K562 (cell line): ENCODE results near the gene ZNF646. TPM values are rescaled to one million over a fixed set of nuclear protein-coding genes. Genes with fewer than 3 reads are reported as not detected.

Experiments
- ATF7 ChIP-seq: fragments of 450-650 bp; IDR thresholded peaks from 2 replicates; pipeline ENCODE4 v1.7.1; 2014; ENCODE audit warnings: mild to moderate bottlenecking, moderate library complexity
- BHLHE40 ChIP-seq: IDR thresholded peaks from 2 replicates; pipeline ENCODE4 v1.6.1; 2011; ENCODE audit warnings: low read length, improper control_type of control experiment
- BRD4 ChIP-seq: fragments of 200-600 bp; sonication (generic); IDR thresholded peaks from 2 replicates; pipeline ENCODE4 v1.6.1; 2017; ENCODE audit warnings: inconsistent platforms
- C11orf30 ChIP-seq: fragments of 450-650 bp; IDR thresholded peaks from 2 replicates; pipeline ENCODE4 v1.6.1; 2016; ENCODE audit warnings: low read depth, mild to moderate bottlenecking
- CBX1 ChIP-seq: sonication (generic); IDR thresholded peaks from 2 replicates; pipeline ENCODE4 v1.6.1; 2016; ENCODE audit warnings: antibody characterized with exemption, low read depth, mild to moderate bottlenecking
- FOSL1 ChIP-seq: fragments of 200-800 bp; sonication (Bioruptor generic); conservative IDR thresholded peaks from 2 replicates; pipeline ENCODE4 v1.6.1; 2016; ENCODE audit warnings: missing genetic modification characterization, missing compliant biosample characterization
- HCFC1 ChIP-seq: IDR thresholded peaks from 2 replicates; pipeline ENCODE4 v1.6.1; 2012; ENCODE audit warnings: low read depth, low read length, improper control_type of control experiment
- JUN ChIP-seq, 2 experiments: sonication (generic) in 1 of 2; formaldehyde crosslinking in 1 of 2; IDR thresholded peaks; 2 replicates each; pipeline versions ENCODE4 v1.6.1 to v1.8.0; 2012 to 2022; ENCODE audit warnings: borderline replicate concordance in 2 of 2, mild to moderate bottlenecking in 2 of 2, improper control_type of control experiment in 1 of 2, low read depth in 1 of 2, low read length in 1 of 2, missing genetic modification reagents in 1 of 2
- KAT8 ChIP-seq: fragments of 450-650 bp; IDR thresholded peaks from 2 replicates; pipeline ENCODE4 v1.6.1; 2016; ENCODE audit warnings: low read depth, mild to moderate bottlenecking
- KDM5B ChIP-seq: fragments of 200-600 bp; sonication (generic); IDR thresholded peaks from 2 replicates; pipeline ENCODE4 v1.6.1; 2012; ENCODE audit warnings: low read depth, mild to moderate bottlenecking, moderate library complexity, low read length, control low read depth, inconsistent platforms; ENCODE audit not compliant: insufficient replicate concordance
- MTA1 ChIP-seq: fragments of 450-650 bp; IDR thresholded peaks from 2 replicates; pipeline ENCODE4 v1.6.1; 2017; ENCODE audit warnings: borderline replicate concordance
- NCOA4 ChIP-seq: fragments of 450-650 bp; IDR thresholded peaks from 2 replicates; pipeline ENCODE4 v1.6.1; 2018; ENCODE audit warnings: mild to moderate bottlenecking; ENCODE audit not compliant: partially characterized antibody
- NR2C2 ChIP-seq, 2 experiments: fragments of 200-800 bp in 1 of 2; sonication (Bioruptor generic) in 1 of 2; sonication (generic) in 1 of 2; formaldehyde crosslinking in 1 of 2; IDR thresholded peaks; 2 replicates each; pipeline versions ENCODE4 v1.6.1 to v1.8.0; 2016 to 2022; ENCODE audit warnings: mild to moderate bottlenecking in 1 of 2, missing compliant biosample characterization in 1 of 2, missing genetic modification characterization in 1 of 2, missing genetic modification reagents in 1 of 2
- SIX5 ChIP-seq, 2 experiments: IDR thresholded peaks; 2 replicates each; pipeline ENCODE4 v1.6.1; 2011; ENCODE audit warnings: low read length in 2 of 2, borderline replicate concordance in 1 of 2, low read depth in 1 of 2, mild to moderate bottlenecking in 1 of 2, moderate library complexity in 1 of 2; ENCODE audit not compliant: insufficient read depth in 1 of 2
- SMAD4 ChIP-seq: fragments of 250-450 bp; sonication (Bioruptor Pico); conservative IDR thresholded peaks from 2 replicates; pipeline ENCODE4 v1.8.0; 2021; ENCODE audit warnings: inconsistent platforms, mild to moderate bottlenecking, moderate library complexity
- SMARCE1 ChIP-seq: fragments of 450-650 bp; IDR thresholded peaks from 2 replicates; pipeline ENCODE4 v1.7.1; 2016; ENCODE audit warnings: mild to moderate bottlenecking
- ZBTB1 ChIP-seq: sonication (generic); formaldehyde crosslinking; IDR thresholded peaks from 2 replicates; pipeline ENCODE4 v1.8.1; 2023; ENCODE audit warnings: missing genetic modification reagents, low read depth, mild to moderate bottlenecking, borderline replicate concordance
- ZBTB17 ChIP-seq: fragments of 450-650 bp; formaldehyde crosslinking; IDR thresholded peaks from 2 replicates; pipeline ENCODE4 v1.4.0; 2020; ENCODE audit warnings: mild to moderate bottlenecking
- ZC3H11A ChIP-seq: IDR thresholded peaks from 2 replicates; pipeline ENCODE4 v1.6.1; 2012; ENCODE audit warnings: low read depth, low read length, improper control_type of control experiment
- polyA plus RNA-seq, 8 experiments: library from polyadenylated mRNA; depleted of rRNA in 4 of 8; stranded (reverse) in 5 of 8; unstranded in 3 of 8; fragments of >200 nt; fragmentation: Nextera tagmentation in 2 of 8; fragmentation: Illumina TruSeq in 1 of 8; extraction: Ambion mirVana in 2 of 8; extraction: Trizol in 1 of 8; gene quantifications; 2 replicates each; pipeline versions ENCODE4 v1.2.1 to v1.2.3, GENCODE V29; 2011 to 2014; ENCODE audit warnings: inconsistent platforms in 1 of 8, missing spikeins in 1 of 8
- total RNA-seq, 7 experiments: library from RNA; depleted of rRNA in 6 of 7; stranded (reverse); fragments of >200 nt in 6 of 7; fragmentation: Illumina TruSeq in 2 of 7; extraction: Trizol in 2 of 7; gene quantifications; 2 replicates each; pipeline versions ENCODE4 v1.2.1 to v1.2.3, GENCODE V29; 2011 to 2021; ENCODE audit warnings: low replicate concordance in 1 of 7
- TF ChIP-seq, protein P1 (sequence below), 3 experiments: fragments of 200-800 bp in 1 of 3; fragments of 250-450 bp in 1 of 3; fragments of 450-650 bp in 1 of 3; sonication (Bioruptor Pico) in 1 of 3; sonication (Bioruptor generic) in 1 of 3; formaldehyde crosslinking in 1 of 3; IDR thresholded peaks; 2 replicates each; pipeline versions ENCODE4 v1.6.1 to v1.8.0; 2016 to 2022; ENCODE audit warnings: mild to moderate bottlenecking in 2 of 3, missing genetic modification characterization in 2 of 3, missing compliant biosample characterization in 1 of 3, moderate library complexity in 1 of 3
- TF ChIP-seq, protein P2 (sequence below): fragments of 250-450 bp; sonication (Bioruptor Pico); IDR thresholded peaks from 2 replicates; pipeline ENCODE4 v1.9.0; 2021; ENCODE audit warnings: mild to moderate bottlenecking, inconsistent platforms

ZNF646 gene
- total and polyA plus RNA-seq, 9 of the 15 experiments (the other 6 are each of a cell fraction or from before 2014, with no cell fraction given) = 0.08 to 20.6 (median 8.0) TPM

DNA sequence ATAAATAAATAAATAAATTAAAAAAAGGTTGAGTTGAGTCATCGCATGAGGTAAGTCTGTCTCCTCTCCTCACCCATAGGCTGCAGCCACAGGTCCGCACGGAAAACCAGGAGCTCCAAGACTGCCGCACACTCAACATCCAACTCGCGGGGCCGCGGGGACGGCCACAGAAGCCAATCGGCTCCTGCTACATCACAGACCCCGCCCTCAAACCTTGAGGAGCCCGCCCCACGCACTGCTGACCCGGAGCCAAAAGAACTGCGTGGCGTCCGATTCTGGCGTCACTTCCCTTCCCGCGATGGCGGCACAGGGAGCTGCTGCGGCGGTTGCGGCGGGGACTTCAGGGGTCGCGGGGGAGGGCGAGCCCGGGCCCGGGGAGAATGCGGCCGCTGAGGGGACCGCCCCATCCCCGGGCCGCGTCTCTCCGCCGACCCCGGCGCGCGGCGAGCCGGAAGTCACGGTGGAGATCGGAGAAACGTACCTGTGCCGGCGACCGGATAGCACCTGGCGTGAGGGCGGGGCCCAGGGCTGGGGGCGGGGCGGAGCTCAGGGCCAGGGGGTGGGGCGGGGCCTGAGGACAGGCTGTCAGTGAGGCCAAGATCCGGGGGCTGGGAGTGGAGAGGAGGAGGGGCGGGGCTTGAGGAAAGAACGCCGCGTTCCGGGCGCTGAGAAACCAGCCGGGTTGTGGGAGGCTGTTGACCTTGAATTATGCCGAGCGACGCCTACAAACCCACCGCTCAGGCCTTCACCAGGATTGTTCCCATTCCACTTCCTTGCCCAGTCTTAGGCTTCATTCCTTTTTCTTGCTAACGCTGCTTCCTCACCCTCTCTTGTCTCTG lies 43.4 kb downstream of the ZNF646 start, which contains the start of gene KAT8 (continued):
- TF ChIP-seq JUN (IDR thresholded peaks at IDR 0.05; ENCODE audit: borderline replicate concordance, low read depth, low read length) = peak; percentile 63; the same call in 1 of the 2 replicates
- no peak for TF ChIP-seq JUN (CRISPR knock-in tag; IDR thresholded peaks at IDR 0.05; ENCODE audit: borderline replicate concordance)
- no peak for TF ChIP-seq ZBTB17 (CRISPR knock-in tag)
- peak; percentile 99 for TF ChIP-seq NR2C2 (CRISPR knock-in tag; IDR thresholded peaks at IDR 0.05)
- TF ChIP-seq NR2C2 (tag; IDR thresholded peaks at IDR 0.05) = peak; percentile 99
- 0 out of 2 replicates have a peak, but pooled peaks have one; percentile 42 for TF ChIP-seq SMAD4
- peak; percentile 100 for TF ChIP-seq C11orf30
- TF ChIP-seq SMARCE1 = no peak
- no peak for TF ChIP-seq KAT8
- TF ChIP-seq, protein P1, sequence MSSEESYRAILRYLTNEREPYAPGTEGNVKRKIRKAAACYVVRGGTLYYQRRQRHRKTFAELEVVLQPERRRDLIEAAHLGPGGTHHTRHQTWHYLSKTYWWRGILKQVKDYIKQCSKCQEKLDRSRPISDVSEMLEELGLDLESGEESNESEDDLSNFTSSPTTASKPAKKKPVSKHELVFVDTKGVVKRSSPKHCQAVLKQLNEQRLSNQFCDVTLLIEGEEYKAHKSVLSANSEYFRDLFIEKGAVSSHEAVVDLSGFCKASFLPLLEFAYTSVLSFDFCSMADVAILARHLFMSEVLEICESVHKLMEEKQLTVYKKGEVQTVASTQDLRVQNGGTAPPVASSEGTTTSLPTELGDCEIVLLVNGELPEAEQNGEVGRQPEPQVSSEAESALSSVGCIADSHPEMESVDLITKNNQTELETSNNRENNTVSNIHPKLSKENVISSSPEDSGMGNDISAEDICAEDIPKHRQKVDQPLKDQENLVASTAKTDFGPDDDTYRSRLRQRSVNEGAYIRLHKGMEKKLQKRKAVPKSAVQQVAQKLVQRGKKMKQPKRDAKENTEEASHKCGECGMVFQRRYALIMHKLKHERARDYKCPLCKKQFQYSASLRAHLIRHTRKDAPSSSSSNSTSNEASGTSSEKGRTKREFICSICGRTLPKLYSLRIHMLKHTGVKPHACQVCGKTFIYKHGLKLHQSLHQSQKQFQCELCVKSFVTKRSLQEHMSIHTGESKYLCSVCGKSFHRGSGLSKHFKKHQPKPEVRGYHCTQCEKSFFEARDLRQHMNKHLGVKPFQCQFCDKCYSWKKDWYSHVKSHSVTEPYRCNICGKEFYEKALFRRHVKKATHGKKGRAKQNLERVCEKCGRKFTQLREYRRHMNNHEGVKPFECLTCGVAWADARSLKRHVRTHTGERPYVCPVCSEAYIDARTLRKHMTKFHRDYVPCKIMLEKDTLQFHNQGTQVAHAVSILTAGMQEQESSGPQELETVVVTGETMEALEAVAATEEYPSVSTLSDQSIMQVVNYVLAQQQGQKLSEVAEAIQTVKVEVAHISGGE (CRISPR knock-in tag; IDR thresholded peaks at IDR 0.05) = peak in 1 of 3 experiments; percentile 86; a peak in 2 of 6 replicates
- peak; percentile 38; the same call in 1 of the 2 replicates for TF ChIP-seq CBX1
- TF ChIP-seq SIX5 (IDR thresholded peaks at IDR 0.05; ENCODE audit: borderline replicate concordance in 1 of 2, insufficient read depth in 1 of 2, low read depth in 1 of 2, low read length in 2 of 2) = peak in 1 of 2 experiments; percentile 33; a peak in 2 of 4 replicates
- no peak for TF ChIP-seq BRD4
- peak; percentile 59 for TF ChIP-seq BHLHE40
- TF ChIP-seq NCOA4 = no peak
- peak; percentile 85 for TF ChIP-seq HCFC1
- TF ChIP-seq ZBTB1 (CRISPR knock-in tag) = peak; percentile 82
- peak; percentile 83 for TF ChIP-seq ATF7
- TF ChIP-seq, protein P2, sequence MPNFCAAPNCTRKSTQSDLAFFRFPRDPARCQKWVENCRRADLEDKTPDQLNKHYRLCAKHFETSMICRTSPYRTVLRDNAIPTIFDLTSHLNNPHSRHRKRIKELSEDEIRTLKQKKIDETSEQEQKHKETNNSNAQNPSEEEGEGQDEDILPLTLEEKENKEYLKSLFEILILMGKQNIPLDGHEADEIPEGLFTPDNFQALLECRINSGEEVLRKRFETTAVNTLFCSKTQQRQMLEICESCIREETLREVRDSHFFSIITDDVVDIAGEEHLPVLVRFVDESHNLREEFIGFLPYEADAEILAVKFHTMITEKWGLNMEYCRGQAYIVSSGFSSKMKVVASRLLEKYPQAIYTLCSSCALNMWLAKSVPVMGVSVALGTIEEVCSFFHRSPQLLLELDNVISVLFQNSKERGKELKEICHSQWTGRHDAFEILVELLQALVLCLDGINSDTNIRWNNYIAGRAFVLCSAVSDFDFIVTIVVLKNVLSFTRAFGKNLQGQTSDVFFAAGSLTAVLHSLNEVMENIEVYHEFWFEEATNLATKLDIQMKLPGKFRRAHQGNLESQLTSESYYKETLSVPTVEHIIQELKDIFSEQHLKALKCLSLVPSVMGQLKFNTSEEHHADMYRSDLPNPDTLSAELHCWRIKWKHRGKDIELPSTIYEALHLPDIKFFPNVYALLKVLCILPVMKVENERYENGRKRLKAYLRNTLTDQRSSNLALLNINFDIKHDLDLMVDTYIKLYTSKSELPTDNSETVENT (CRISPR knock-in tag) = 0 out of 2 replicates have a peak, but pooled peaks have one; percentile 57
- TF ChIP-seq ZC3H11A = 0 out of 2 replicates have a peak, but pooled peaks have one; percentile 69
- TF ChIP-seq FOSL1 (tag) = 0 out of 2 replicates have a peak, but pooled peaks have one; percentile 25
- peak; percentile 94 for TF ChIP-seq MTA1
- TF ChIP-seq KDM5B = peak; percentile 73
